ENCODE data around the gene SFXN3. TPM values are rescaled to one million over a fixed set of nuclear protein-coding genes. Genes with fewer than 3 reads are reported as not detected.
A peak's percentile ranks its signal among the peaks of the same experiment; 100 is the strongest.

SFXN3 gene
- total and polyA plus RNA-seq, 2 donors from 2014 or later = 23.3 to 51.6 TPM

DNA sequence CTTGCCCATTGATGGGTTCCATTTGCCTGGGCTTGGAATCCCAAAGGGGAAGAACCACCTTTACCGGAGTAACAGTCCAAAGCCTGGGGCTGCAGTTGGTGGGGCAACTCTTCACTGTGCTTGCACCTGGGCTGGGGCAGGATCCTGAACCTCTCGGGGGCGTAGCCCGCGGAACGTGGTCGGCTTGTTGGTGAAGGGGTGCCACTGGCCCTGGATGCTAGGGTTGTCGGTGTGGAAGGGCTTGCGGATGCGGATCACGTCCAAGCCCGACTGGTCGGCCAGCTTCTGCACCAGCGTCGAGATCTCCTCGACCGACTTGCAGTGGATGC is 44.4 kb upstream of the SFXN3 start:
- Histone ChIP-seq H3K36me3 (ENCODE audit: control insufficient read depth in 2 of 3, insufficient read depth in 3 of 3, low read length in 3 of 3) (peaks cover 5 to 20% (median 11%) of the 10 kb centered on the region in 3 donors), H3K9me3 (ENCODE audit: control insufficient read depth in 2 of 3, insufficient read depth in 1 of 3, low read length in 3 of 3) (no peaks in the 10 kb centered on the region), H3K4me3 (ENCODE audit: low read length in 3 of 3) (peak overlapping the region; percentile 61 to 95 (median 94)), H3K9ac (ENCODE audit: low read length in 3 of 3) (peak overlapping the region; percentile 37 to 80 (median 75)), H3K27me3 (ENCODE audit: control insufficient read depth, insufficient read depth, low read length) (no peaks in the 10 kb centered on the region), H3K27ac (ENCODE audit: low read depth in 2 of 2, low read length in 2 of 2) (peak overlapping the region in 1 of 2 donors; percentile 78), H3K4me1 (ENCODE audit: control insufficient read depth in 2 of 3, insufficient read depth in 2 of 3, low read depth in 1 of 3, low read length in 3 of 3) (peaks cover 4 to 21% (median 20%) of the 10 kb centered on the region in 3 donors)
- intact Hi-C loops (cut with DNase I) = no loop called here
- FAIRE-seq = no peak
- DNase-seq = no peak
- no peak for TF ChIP-seq CTCF (IDR thresholded peaks at IDR 0.05; ENCODE audit: borderline replicate concordance, extremely low read depth, insufficient read depth)

DNA sequence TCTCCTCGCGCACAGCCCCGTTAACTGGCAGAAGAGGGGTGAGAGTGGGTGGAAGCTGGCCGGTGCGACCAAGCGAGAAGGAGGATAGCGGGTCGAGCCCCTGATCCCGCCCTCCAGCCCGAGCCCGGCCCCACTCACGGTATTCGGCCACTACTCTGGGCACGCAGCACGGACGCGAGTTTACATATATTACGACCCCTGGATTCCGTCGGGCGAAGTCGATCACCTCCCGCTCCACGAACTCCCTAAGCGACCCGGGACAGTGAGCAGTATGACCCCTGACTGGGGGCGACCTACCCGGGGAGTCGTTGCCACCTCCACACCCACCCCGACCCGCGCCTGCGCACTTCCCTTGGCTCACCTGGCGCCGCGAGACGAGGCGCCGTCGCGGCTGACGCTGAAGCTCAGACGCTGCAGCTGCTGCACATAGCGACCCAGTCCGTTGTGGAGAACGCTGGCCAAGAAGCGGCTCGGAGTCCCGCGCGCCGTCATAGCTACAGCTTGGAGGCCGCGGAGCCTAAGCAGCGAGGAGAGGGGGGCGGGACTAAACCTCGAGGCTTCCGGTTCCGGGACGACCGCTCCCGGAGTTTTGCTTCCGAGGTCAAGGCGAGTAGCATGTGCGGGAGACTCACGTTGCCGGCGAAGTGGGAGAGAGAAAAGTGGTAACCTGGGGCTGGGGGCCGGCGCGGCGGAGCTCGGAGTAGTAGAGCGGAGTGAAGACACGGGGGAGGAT is 43.9 kb upstream of the SFXN3 start, which contains the start of the genes MRPL43 and TWNK:
Gene MRPL43, minus strand, starts transcription at position 546 of the 733 bp plus-strand sequence. Its CDS starts 54 bp downstream, at position 492.
Gene TWNK, plus strand, starts transcription at position 592 of the 733 bp plus-strand sequence. CDS start 668 bp downstream, outside the sequence.
- H3K27ac ChIP-seq (ENCODE audit: low read depth in 2 of 2, low read length in 2 of 2) = peak within 1 kb of the TSS; percentile 67 to 78
- peak within 1 kb of the TSS; percentile 37 to 80 (median 75) for H3K9ac ChIP-seq (ENCODE audit: low read length in 3 of 3)
- peaks cover 5 to 18% (median 11%) of the 10 kb centered on the region in 3 donors for H3K36me3 ChIP-seq (ENCODE audit: control insufficient read depth in 2 of 3, insufficient read depth in 3 of 3, low read length in 3 of 3)
- H3K4me1 ChIP-seq (ENCODE audit: control insufficient read depth in 2 of 3, insufficient read depth in 2 of 3, low read depth in 1 of 3, low read length in 3 of 3) = peaks cover 4 to 21% (median 20%) of the 10 kb centered on the region in 3 donors
- H3K9me3 ChIP-seq (ENCODE audit: control insufficient read depth in 2 of 3, insufficient read depth in 1 of 3, low read length in 3 of 3) = no peaks in the 10 kb centered on the region
- DNase-seq (peak; percentile 85 to 94 (median 90)), FAIRE-seq (no peak)
- no peaks in the 10 kb centered on the region for H3K27me3 ChIP-seq (ENCODE audit: control insufficient read depth, insufficient read depth, low read length)
- H3K4me3 ChIP-seq (ENCODE audit: low read length in 3 of 3) = peak within 1 kb of the TSS; percentile 61 to 95 (median 94)
- TF ChIP-seq CTCF (IDR thresholded peaks at IDR 0.05; ENCODE audit: borderline replicate concordance, extremely low read depth, insufficient read depth) = no peak
- intact Hi-C loops (cut with DNase I) = no loop called here

DNA sequence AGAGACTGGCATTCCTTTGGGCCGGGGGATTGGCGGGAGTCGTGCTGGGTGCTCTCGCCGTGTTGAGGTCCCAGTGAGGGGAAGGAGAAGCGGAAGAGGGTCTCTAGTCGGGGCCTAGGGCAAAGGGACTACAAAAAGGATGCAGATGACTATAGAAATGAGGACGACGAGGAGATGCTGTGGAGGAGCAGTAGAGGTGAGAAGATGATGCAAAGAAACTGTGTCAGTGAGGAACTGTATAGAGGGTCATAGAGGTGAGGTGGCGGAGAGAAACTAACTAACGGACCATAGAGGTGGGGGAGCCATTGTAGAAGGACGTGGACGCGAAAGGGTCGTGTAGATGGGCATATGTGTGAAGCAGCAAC is 43.4 kb upstream of the SFXN3 start:
- H3K27ac ChIP-seq (ENCODE audit: low read depth in 2 of 2, low read length in 2 of 2) = no peak overlapping the region
- peaks cover 5 to 18% (median 11%) of the 10 kb centered on the region in 3 donors for H3K36me3 ChIP-seq (ENCODE audit: control insufficient read depth in 2 of 3, insufficient read depth in 3 of 3, low read length in 3 of 3)
- no peak for TF ChIP-seq CTCF (IDR thresholded peaks at IDR 0.05; ENCODE audit: borderline replicate concordance, extremely low read depth, insufficient read depth)
- intact Hi-C loops (cut with DNase I) = no loop called here
- peak overlapping the region; percentile 61 to 95 (median 94) for H3K4me3 ChIP-seq (ENCODE audit: low read length in 3 of 3)
- H3K9me3 ChIP-seq (ENCODE audit: control insufficient read depth in 2 of 3, insufficient read depth in 1 of 3, low read length in 3 of 3) = no peaks in the 10 kb centered on the region
- H3K9ac ChIP-seq (ENCODE audit: low read length in 3 of 3) = peak overlapping the region in 2 of 3 donors; percentile 37 to 80
- FAIRE-seq = no peak
- peaks cover 4 to 21% (median 20%) of the 10 kb centered on the region in 3 donors for H3K4me1 ChIP-seq (ENCODE audit: control insufficient read depth in 2 of 3, insufficient read depth in 2 of 3, low read depth in 1 of 3, low read length in 3 of 3)
- no peaks in the 10 kb centered on the region for H3K27me3 ChIP-seq (ENCODE audit: control insufficient read depth, insufficient read depth, low read length)
- no peak for DNase-seq

All from kidney (tissue), 14 donors.